ENCODE results near the gene PDZD2.

DNA sequence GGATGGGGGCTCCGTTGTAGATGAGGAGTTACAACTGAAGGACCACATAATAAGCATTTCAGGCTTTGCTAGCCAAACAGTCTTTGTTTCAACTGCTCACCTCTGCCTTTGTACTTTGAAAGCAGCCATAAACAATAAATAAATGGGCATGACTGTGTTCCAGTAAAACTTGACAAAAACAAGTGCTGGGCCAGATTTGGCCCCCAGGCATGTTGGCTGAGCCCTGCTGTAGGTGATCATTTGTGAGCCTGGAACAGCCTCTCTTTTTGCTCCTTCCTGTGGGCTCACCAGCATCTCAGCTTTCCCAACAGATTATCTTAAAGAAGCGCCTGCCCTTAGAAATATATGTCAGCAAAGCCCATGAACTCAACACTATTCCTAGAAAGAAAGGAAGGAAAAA is 385.8 kb downstream of the PDZD2 start:
- TF ChIP-seq CTCF (IDR thresholded peaks at IDR 0.05; ENCODE audit: borderline replicate concordance, extremely low read depth, low read length, poor library complexity, severe bottlenecking) (no peak), EZH2 (IDR thresholded peaks at IDR 0.05; ENCODE audit: borderline replicate concordance, low read depth, low read length, severe bottlenecking) (no peak)
